ENCODE measurements around the gene EDRF1. TPM values are rescaled to one million over a fixed set of nuclear protein-coding genes. Genes with fewer than 3 reads are reported as not detected.

The EDRF1 gene
- total and polyA plus RNA-seq, 2 of the 13 experiments (the other 11 are each of a cell fraction or from before 2014, with no cell fraction given), result 16.9 to 26.7 TPM

- TF ChIP-seq MXD1 (CRISPR knock-in tag; IDR thresholded peaks at IDR 0.05) (no peak), ZBTB14 (CRISPR knock-in tag; IDR thresholded peaks at IDR 0.05) (no peak), ATM (IDR thresholded peaks at IDR 0.05; ENCODE audit: borderline replicate concordance) (no peak)
Measured at GRCh38 chr10:125683821-125684220, 35.7 kb upstream of the EDRF1 start (continued).

GRCh38 chr10:125684581-125684980 is 34.9 kb upstream of the EDRF1 start:
- Histone ChIP-seq H3K9me3 (ENCODE audit: low read length) (no peaks in the 10 kb centered on the region), H3K27me3 (ENCODE audit: control insufficient read depth in 1 of 2, insufficient read depth in 2 of 2, low read length in 2 of 2) (peaks cover 1 to 48% of the 10 kb centered on the region in 2 experiments; a peak in 3 of 5 replicates), H3K36me3 (replicated peaks in 1 of 2; ENCODE audit: control insufficient read depth in 1 of 2, insufficient read depth in 2 of 2, low read length in 2 of 2) (no peaks in the 10 kb centered on the region), H3K79me2 (ENCODE audit: insufficient read depth, low read length) (no peaks in the 10 kb centered on the region), H2AFZ (ENCODE audit: low read length) (no peak overlapping the region), H3K9ac (ENCODE audit: insufficient read depth, low read depth, low read length) (no peak overlapping the region), H3K4me1 (ENCODE audit: insufficient read depth, low read length) (no peaks in the 10 kb centered on the region), H4K20me1 (ENCODE audit: insufficient read depth, low read length) (no peaks in the 10 kb centered on the region), H3K27ac (ENCODE audit: extremely low read length, insufficient read depth, low read length) (no peak overlapping the region), H3K4me2 (ENCODE audit: low read depth, low read length) (no peak overlapping the region), H3K4me3 (replicated peaks in 1 of 3; ENCODE audit: insufficient read depth in 1 of 3, low read depth in 2 of 3, low read length in 3 of 3) (no peak overlapping the region)
- BruUV-seq (replicated peaks), result no TSS peak
- ChIA-PET POLR2A (no interaction called here), CTCF (ENCODE audit: low intra/inter-chr PET ratio, low total read pairs) (no interaction called here)
- ATAC-seq (no peak), DNase-seq (ENCODE audit: low spot score) (no peak), FAIRE-seq (no peak)
- intact Hi-C loops (cut with micrococcal nuclease; ENCODE audit: unreplicated experiment) (no loop called here), in situ Hi-C loops (cut with HindIII; ENCODE audit: extremely low pct_ligation_motif_present, low pct_unique_long_range_greater_than_20kb) (no loop called here)
- 13% methylated on average over 3 of the region's 5 CpGs for WGBS (ENCODE audit: low lambda C conversion rate)
- no peak for TF ChIP-seq TERF1 (CRISPR knock-in tag; IDR thresholded peaks at IDR 0.05)
- TF ChIP-seq CREB1 (IDR thresholded peaks at IDR 0.05), result no peak
- TF ChIP-seq CREB1 (CRISPR knock-in tag; IDR thresholded peaks at IDR 0.05), result no peak
- TF ChIP-seq ZNF724P (CRISPR knock-in tag; IDR thresholded peaks at IDR 0.05; ENCODE audit: borderline replicate concordance), result no peak
- TF ChIP-seq MZF1 (CRISPR knock-in tag; IDR thresholded peaks at IDR 0.05; ENCODE audit: borderline replicate concordance), result no peak
- TF ChIP-seq ZNF251 (CRISPR knock-in tag; IDR thresholded peaks at IDR 0.05), result no peak
- TF ChIP-seq NCOA2 (CRISPR knock-in tag; IDR thresholded peaks at IDR 0.05), result no peak
- TF ChIP-seq ZBTB42 (CRISPR knock-in tag; IDR thresholded peaks at IDR 0.05), result no peak
- TF ChIP-seq ZNF362 (CRISPR knock-in tag; IDR thresholded peaks at IDR 0.05; ENCODE audit: borderline replicate concordance), result no peak
- TF ChIP-seq MIXL1 (CRISPR knock-in tag; IDR thresholded peaks at IDR 0.05), result no peak
- no peak for TF ChIP-seq JUN (CRISPR knock-in tag; IDR thresholded peaks at IDR 0.05)
- no peak for TF ChIP-seq REL (CRISPR knock-in tag; conservative IDR thresholded peaks at IDR 0.05)
- no peak for TF ChIP-seq ZNF24 (IDR thresholded peaks at IDR 0.05)
- no peak for TF ChIP-seq RNF219 (CRISPR knock-in tag; IDR thresholded peaks at IDR 0.05)
- TF ChIP-seq ZBTB20 (CRISPR knock-in tag; IDR thresholded peaks at IDR 0.05; ENCODE audit: borderline replicate concordance, low read depth), result no peak

Measured in HepG2 (cell line).